A673 (cell line): ENCODE data around the gene ENO3. TPM values are rescaled to one million over a fixed set of nuclear protein-coding genes. Genes with fewer than 3 reads are reported as not detected.

Experiments
- BruUV-seq: library from RNA; stranded (reverse); fragments of 400-500 nt; replicated peaks from 2 replicates; lab custom pipeline; 2021; lab: Mats Ljungman, UMichigan
- CTCF ChIA-PET: fragments of 300-600 bp; sonication (Branson Sonifier 250); formaldehyde crosslinking; loops from one replicate; lab custom pipeline; 2022; ENCODE audit warnings: antibody characterized with exemption; lab: Charles Lee
- POLR2A ChIA-PET: fragments of 300-600 bp; sonication (Branson Sonifier 250); formaldehyde crosslinking; loops from one replicate; lab custom pipeline; 2022; ENCODE audit warnings: antibody characterized with exemption; ENCODE audit not compliant: low non-redundant PET; lab: Charles Lee
- DNase-seq: peaks from one replicate; pipeline ENCODE4 v3.0.0-alpha.2; 2015; ENCODE audit warnings: low spot score
- H3K27ac ChIP-seq: fragments of 200-600 bp; sonication (generic); 2 replicates; pipeline ENCODE4 v1.5.1; 2016; ENCODE audit warnings: mixed run types, low read depth, mild to moderate bottlenecking, mixed read lengths, antibody characterized with exemption, low read length; ENCODE audit not compliant: poor library complexity, severe bottlenecking
- H3K27me3 ChIP-seq: fragments of 200-600 bp; sonication (generic); replicated peaks from 2 replicates; pipeline ENCODE4 v1.6.1; 2017; ENCODE audit warnings: mixed run types, low read depth, mild to moderate bottlenecking, mixed read lengths, antibody characterized with exemption, low read length; ENCODE audit not compliant: insufficient read depth, poor library complexity
- H3K36me3 ChIP-seq: fragments of 200-600 bp; sonication (generic); 2 replicates; pipeline ENCODE4 v1.6.1; 2016; ENCODE audit warnings: mixed run types, mild to moderate bottlenecking, mixed read lengths, antibody characterized with exemption, low read length; ENCODE audit not compliant: insufficient read depth, poor library complexity, severe bottlenecking
- H3K4me1 ChIP-seq: fragments of 200-600 bp; sonication (generic); 2 replicates; pipeline ENCODE4 v1.6.1; 2017; ENCODE audit warnings: mixed run types, mild to moderate bottlenecking, mixed read lengths, antibody characterized with exemption, low read length; ENCODE audit not compliant: insufficient read depth, poor library complexity, severe bottlenecking
- H3K4me3 ChIP-seq: fragments of 200-600 bp; sonication (generic); 2 replicates; pipeline ENCODE4 v1.5.1; 2016; ENCODE audit warnings: low read depth, mixed run types, mild to moderate bottlenecking, mixed read lengths, low read length; ENCODE audit not compliant: poor library complexity, severe bottlenecking
- H3K9me3 ChIP-seq: fragments of 200-600 bp; sonication (generic); 2 replicates; pipeline ENCODE4 v1.6.1; 2016; ENCODE audit warnings: mixed run types, low read depth, mild to moderate bottlenecking, mixed read lengths, antibody characterized with exemption, low read length; ENCODE audit not compliant: poor library complexity, severe bottlenecking
- CTCF ChIP-seq: fragments of 300-800, 200-600 bp; sonication (generic); conservative IDR thresholded peaks from 2 replicates; pipeline ENCODE4 v1.5.1; 2017; ENCODE audit warnings: low read depth, mild to moderate bottlenecking, antibody characterized with exemption, low read length, moderate library complexity, mixed read lengths
- EZH2 ChIP-seq: fragments of 200-600 bp; sonication (generic); IDR thresholded peaks from 2 replicates; pipeline ENCODE4 v1.6.1; 2017; ENCODE audit warnings: borderline replicate concordance, low read depth, mild to moderate bottlenecking, mixed read lengths, antibody characterized with exemption, low read length; ENCODE audit not compliant: poor library complexity, severe bottlenecking
- intact Hi-C: fragments of 100-400 bp; cut with micrococcal nuclease; formaldehyde crosslinking; loops from one replicate; pipeline ENCODE4 v1.10.0; 2022; ENCODE audit not compliant: unreplicated experiment
- total RNA-seq: library from RNA; stranded (reverse); gene quantifications from 2 replicates; pipeline ENCODE4 v1.2.3, GENCODE V29; 2021

The ENO3 gene
- total RNA-seq, 1 experiment from 2014 or later: 12.3 TPM

DNA sequence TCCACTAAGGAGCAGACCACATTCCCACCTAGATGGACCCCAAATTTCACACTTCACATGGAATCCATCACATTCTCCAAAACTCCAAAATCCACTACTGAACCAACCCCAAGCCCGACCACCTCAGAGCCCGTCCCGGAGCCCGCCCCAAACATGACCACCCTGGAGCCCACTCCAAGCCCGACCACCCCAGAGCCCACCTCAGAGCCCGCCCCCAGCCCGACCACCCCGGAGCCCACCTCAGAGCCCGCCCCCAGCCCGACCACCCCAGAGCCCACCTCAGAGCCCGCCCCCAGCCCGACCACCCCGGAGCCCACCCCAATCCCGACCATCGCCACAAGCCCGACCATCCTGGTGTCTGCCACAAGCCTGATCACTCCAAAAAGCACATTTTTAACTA lies 17.3 kb upstream of the ENO3 start:
- peaks cover 2% of the 10 kb centered on the region for H3K4me1 ChIP-seq
- BruUV-seq: no TSS peak
- no peak overlapping the region for H3K27ac ChIP-seq
- no peak overlapping the region for H3K4me3 ChIP-seq
- H3K36me3 ChIP-seq: peaks cover 19% of the 10 kb centered on the region
- no peak for DNase-seq
- POLR2A ChIA-PET: no interaction called here
- intact Hi-C loops: no loop called here
- H3K9me3 ChIP-seq: no peaks in the 10 kb centered on the region
- no peak for TF ChIP-seq CTCF
- CTCF ChIA-PET: no interaction called here
- no peaks in the 10 kb centered on the region for H3K27me3 ChIP-seq

DNA sequence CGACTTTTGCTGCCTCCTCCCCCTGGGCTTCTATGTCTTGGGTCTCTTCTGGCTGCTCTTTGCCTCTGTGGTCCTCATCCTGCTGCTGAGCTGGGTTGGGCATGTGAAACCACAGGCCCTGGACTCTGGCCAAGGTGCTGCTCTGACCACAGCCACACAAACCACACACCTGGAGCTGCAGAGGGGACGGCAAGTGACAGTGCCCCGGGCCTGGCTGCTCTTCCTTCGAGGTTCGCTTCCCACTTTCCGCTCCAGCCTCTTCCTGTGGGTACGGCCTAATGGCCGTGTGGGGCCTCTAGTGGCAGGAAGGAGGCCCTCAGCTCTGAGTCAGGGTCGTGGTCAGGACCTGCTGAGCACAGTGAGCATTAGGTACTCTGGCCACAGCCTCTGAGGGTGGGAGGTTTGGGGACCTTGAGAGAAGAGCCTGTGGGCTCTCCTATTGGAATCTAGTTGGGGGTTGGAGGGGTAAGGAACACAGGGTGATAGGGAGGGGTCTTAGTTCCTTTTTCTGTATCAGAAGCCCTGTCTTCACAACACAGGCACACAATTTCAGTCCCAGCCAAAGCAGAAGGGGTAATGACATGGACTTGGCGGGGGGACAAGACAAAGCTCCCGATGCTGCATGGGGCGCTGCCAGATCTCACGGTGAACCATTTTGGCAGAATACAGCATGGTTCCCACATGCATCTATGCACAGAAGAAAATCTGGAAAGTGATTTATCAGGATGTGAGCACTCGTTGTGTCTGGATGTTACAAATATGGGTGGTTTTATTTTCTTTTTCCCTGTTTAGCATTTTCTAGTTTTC lies 16.5 kb upstream of the ENO3 start:
- CTCF ChIA-PET: no interaction called here
- intact Hi-C loops: no loop called here
- DNase-seq: no peak

DNA sequence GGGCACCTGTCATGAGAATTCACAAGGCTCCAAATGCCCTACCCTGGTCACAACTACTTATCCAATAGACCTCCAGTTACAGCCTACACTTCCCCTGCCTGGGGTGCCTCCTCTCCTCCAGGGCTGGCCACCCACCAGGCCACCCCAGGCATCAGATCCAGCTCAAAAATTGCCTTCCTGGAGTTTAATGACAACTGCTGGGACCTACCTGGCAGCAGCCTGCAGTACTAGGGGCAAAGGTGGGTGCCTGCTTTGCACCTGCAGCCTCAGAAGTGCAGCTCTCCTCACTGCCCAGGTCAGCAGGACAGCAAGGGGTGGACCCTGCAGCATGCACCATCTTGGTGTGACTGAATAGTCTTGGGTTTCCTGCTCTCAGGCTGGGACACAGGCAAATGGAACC lies 15.3 kb upstream of the ENO3 start:
- Histone ChIP-seq H3K27me3 (no peaks in the 10 kb centered on the region), H3K9me3 (no peaks in the 10 kb centered on the region), H3K4me1 (peaks cover 7% of the 10 kb centered on the region), H3K4me3 (no peak overlapping the region), H3K36me3 (peaks cover 19% of the 10 kb centered on the region), H3K27ac (no peak overlapping the region)
- intact Hi-C loops: no loop called here
- no peak for DNase-seq
- POLR2A ChIA-PET: no interaction called here
- no TSS peak for BruUV-seq
- CTCF ChIA-PET: no interaction called here
- TF ChIP-seq CTCF: no peak
- no peak for TF ChIP-seq EZH2

More for the DNA sequence above, 16.5 kb upstream of the ENO3 start:
- POLR2A ChIA-PET: no interaction called here
- Histone ChIP-seq H3K4me1 (peaks cover 7% of the 10 kb centered on the region), H3K36me3 (peaks cover 19% of the 10 kb centered on the region), H3K9me3 (no peaks in the 10 kb centered on the region), H3K4me3 (no peak overlapping the region), H3K27ac (no peak overlapping the region), H3K27me3 (no peaks in the 10 kb centered on the region)
- TF ChIP-seq CTCF (no peak), EZH2 (no peak)
- no TSS peak for BruUV-seq
